HL-60 (cell line): ENCODE measurements around the gene RAB8A.

ENCODE experiments used
- CTCF ChIP-seq: IDR thresholded peaks from one replicate; pipeline ENCODE4 v1.5.1; 2011; ENCODE audit warnings: low read length, control low read depth, inconsistent platforms; ENCODE audit not compliant: insufficient read depth
- POLR2AphosphoS5 ChIP-seq: IDR thresholded peaks from 2 replicates; pipeline ENCODE4 v1.6.1; 2012; ENCODE audit warnings: low read depth
- REST ChIP-seq: IDR thresholded peaks from 2 replicates; pipeline ENCODE4 v1.6.1; 2012; ENCODE audit warnings: low read depth; ENCODE audit not compliant: insufficient replicate concordance

GRCh38 chr19:16067205-16067938, 44.3 kb upstream of the RAB8A start:
- TF ChIP-seq CTCF = no peak
- no peak for TF ChIP-seq POLR2AphosphoS5
- no peak for TF ChIP-seq REST
